Esophagus muscularis mucosa (tissue), 4 donors: ENCODE results near the gene FAM98C.

ENCODE experiments used
- EP300 ChIP-seq: sonication (generic); formaldehyde crosslinking; IDR thresholded peaks from one replicate; pipeline ENCODE4 v1.6.1; 2017; ENCODE audit warnings: antibody characterized with exemption
- POLR2AphosphoS5 ChIP-seq, 2 donors: sonication (generic); formaldehyde crosslinking; IDR thresholded peaks; one replicate each; pipeline ENCODE4 v1.6.1; 2017; ENCODE audit warnings: antibody characterized with exemption in 2 of 2
- TF ChIP-seq, protein P1 (sequence below), 3 experiments: fragments of 200-600 bp in 2 of 3; fragments of 450-650 bp in 1 of 3; sonication (generic) in 2 of 3; IDR thresholded peaks; one replicate each; pipeline ENCODE4 v1.5.1; 2017 to 2019; ENCODE audit warnings: antibody characterized with exemption in 3 of 3, mild to moderate bottlenecking in 2 of 3, moderate library complexity in 1 of 3

DNA sequence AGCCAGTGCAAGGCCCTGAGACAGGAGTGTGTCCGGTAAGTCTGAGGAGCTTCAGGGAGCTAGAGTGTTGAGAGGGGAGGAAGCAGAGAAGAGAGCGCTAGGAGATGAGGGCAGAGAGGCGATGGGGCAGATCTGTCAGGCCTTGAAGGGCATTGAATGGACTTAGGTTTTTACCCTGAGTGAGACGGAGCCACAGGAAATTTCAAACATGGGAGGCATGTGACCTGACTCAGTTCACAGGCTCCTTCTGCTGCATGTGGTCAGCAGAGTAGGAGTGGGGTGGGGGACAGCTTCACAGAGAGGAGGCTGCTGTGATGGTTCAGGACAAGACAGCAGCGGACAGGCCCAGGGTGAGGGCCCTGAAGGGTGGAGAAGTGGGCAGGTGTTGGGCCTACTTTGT lies 2.5 kb upstream of the FAM98C start:
- TF ChIP-seq, protein P1, sequence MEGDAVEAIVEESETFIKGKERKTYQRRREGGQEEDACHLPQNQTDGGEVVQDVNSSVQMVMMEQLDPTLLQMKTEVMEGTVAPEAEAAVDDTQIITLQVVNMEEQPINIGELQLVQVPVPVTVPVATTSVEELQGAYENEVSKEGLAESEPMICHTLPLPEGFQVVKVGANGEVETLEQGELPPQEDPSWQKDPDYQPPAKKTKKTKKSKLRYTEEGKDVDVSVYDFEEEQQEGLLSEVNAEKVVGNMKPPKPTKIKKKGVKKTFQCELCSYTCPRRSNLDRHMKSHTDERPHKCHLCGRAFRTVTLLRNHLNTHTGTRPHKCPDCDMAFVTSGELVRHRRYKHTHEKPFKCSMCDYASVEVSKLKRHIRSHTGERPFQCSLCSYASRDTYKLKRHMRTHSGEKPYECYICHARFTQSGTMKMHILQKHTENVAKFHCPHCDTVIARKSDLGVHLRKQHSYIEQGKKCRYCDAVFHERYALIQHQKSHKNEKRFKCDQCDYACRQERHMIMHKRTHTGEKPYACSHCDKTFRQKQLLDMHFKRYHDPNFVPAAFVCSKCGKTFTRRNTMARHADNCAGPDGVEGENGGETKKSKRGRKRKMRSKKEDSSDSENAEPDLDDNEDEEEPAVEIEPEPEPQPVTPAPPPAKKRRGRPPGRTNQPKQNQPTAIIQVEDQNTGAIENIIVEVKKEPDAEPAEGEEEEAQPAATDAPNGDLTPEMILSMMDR (IDR thresholded peaks at IDR 0.05) = no peak
- no peak for TF ChIP-seq POLR2AphosphoS5 (IDR thresholded peaks at IDR 0.05)
- TF ChIP-seq EP300 = no peak
